Gastroesophageal sphincter (tissue), 3 donors: Measurements from ENCODE around the gene PPM1L.

Experiments used
- CTCF ChIP-seq, 4 experiments: fragments of 200-600 bp in 2 of 4; fragments of 450-650 bp in 2 of 4; sonication (generic) in 1 of 4; IDR thresholded peaks; one replicate each; pipeline ENCODE4 v1.5.1; 2017 to 2019; ENCODE audit warnings: antibody characterized with exemption in 4 of 4, mild to moderate bottlenecking in 2 of 4, moderate library complexity in 2 of 4
- POLR2A ChIP-seq, 2 donors: fragments of 450-650 bp; IDR thresholded peaks; one replicate each; pipeline ENCODE4 v1.6.1; 2017; ENCODE audit warnings: antibody characterized with exemption in 2 of 2, mild to moderate bottlenecking in 2 of 2, moderate library complexity in 1 of 2
- POLR2AphosphoS5 ChIP-seq: sonication (generic); formaldehyde crosslinking; IDR thresholded peaks from one replicate; pipeline ENCODE4 v1.6.1; 2017; ENCODE audit warnings: antibody characterized with exemption

GRCh38 chr3:160960568-160960967 lies 204.5 kb downstream of the PPM1L start:
- TF ChIP-seq CTCF (IDR thresholded peaks at IDR 0.05) (no peak), POLR2A (IDR thresholded peaks at IDR 0.05) (no peak), POLR2AphosphoS5 (no peak)
